ENCODE measurements around the gene NOTCH3.

Gene NOTCH3

DNA sequence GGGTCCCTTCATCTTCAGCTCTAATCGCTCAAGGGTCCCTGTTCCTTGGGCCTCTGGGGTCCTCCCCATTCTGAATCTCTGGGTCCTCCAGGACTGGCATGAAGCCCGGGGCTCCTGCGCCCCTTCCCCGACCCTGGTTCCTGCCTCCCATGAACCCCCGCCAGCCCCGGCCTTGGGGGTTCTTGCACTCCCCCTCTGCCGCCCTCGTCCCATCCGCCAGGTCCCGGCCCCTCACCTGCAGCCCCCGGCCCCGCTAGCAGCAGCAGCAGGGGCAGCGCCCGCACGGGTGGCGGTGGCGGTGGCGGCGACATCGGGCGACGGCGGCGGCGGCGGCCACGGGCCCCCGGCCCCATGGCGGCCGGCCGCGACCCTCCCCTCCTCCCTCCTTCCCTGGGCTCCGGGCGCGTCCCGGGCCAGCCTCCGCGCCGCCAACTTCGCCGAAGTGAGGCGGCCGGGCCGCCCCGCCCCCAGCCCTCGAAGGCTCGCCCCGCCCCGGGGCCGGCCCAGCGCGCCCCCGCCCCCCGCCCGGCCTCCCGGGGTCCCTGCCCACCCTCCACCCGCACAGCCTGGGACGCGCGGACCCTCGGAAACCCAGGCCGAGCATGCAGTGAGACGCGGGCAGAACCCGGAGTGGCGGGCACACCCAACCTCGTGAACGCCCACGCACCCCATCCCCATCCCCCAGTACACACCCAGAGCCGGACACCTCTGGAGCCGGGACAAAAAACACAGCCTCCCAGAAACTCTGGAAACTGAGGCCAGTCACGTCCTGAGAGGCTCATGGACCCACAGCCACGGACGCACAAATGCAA lies at the start of gene NOTCH3:
TSS of gene NOTCH3 (minus strand) at position 443 of the 812 bp plus-strand sequence. CDS start at position 353, 90 bp downstream.
- DNase-seq, result no peak

DNA sequence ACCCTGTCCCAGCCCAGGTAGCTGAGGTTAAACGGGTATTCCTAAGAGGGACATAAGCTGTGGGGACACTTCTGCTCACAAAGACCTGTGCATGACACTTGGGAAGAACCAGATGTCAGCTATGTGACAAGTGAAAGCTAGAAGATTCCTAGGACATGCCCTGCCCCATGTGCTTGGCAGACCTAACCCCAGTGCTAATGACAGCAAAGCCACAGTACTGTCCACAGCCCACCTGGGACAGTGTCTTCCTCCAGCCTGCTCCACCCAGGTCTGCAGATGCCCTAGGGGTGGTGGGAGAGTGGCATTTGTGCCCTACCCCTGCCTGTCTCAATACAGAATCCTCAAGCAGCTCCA lies 49.8 kb upstream of the NOTCH3 start:
- DNase-seq, result no peak

DNA sequence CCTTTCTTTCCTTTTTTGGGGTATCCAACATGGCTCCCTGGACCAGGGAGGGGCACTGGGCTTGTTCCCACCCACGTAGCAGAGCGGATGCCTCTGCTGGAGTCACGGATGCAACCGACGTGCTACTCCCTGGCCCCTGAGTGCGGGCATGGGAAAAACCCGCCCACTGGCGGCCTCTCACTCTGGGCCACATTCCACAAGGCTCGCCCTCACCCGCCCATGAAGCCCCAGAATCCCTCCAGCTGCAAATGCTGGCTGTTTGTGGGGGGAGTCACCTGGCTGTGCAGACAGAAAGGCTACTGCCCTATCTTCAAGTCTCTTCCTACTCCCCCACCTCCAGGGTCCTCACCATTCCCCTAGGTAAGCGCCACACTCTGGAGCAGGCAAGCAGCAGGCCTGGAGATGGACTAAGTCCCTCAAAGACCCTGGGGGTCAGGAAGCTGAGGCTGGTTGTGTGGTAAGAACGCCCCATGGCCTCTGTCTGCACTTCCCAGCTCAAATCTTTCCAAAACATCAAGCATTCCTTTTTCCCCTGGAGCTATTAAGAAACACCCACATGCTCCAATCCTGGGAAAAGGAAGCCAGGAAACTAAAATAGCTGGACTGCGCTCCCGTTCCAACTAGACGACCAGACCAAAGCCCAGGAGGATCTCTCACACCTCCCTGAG lies 49.3 kb upstream of the NOTCH3 start:
- no peak for DNase-seq

DNA sequence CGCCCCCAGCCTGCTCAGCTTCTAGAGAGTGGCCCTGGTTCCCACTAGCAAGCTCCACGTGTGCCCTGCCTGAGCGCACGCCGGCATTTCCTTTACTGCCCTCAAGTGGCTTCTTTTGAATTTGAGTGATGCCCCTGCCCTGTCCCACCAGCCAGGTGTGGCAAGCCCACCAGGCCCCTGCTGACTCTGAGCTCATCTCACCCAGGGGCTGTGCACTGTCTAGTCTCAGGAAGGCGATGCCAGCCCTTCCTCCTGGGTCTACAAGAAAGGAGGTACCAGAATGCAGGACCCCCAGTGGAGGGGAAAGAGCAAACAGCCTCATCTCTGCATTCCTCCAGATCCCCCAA lies 48.7 kb upstream of the NOTCH3 start:
- no peak for DNase-seq

DNA sequence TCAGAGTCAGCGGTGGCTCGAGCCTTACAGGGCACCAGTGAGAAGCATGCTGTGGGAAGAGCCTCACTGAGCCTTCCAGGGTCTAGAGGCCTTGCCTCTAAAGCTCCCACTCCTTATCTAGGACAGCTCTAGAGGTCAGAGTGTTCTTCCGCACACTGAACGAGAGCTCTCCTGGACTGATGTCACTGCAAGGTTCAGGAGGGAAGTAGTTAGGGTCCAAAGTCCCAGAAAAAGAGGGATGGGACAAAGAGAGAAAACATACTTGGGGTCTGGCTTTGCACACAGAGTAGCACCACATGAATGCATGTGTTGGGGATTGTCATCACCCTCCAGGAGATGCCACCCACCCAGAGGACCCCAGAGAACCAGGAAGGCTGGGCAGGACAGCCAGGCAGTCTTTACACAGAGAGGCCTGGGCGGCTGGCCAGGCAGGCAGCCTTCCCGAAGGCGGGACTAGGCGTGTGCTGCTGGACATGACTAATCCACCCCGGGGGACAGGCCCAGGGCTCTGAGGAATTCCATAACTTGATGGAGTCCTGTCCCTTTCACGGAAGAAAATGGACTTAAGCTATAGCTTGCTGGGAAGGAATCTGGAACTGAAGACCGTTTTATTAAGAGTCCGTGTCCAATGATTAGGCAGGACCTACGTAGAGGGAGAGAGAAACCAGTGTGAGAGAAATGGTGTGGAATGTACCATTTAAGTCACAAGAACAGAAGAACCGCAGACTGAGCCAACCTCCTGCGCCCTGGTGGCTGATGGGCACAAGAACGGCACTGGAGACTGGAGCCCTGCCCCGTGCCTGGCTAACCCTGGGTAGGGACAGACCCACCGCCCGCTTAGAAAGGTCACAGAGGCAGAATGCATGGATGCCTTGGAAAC lies 48.1 kb upstream of the NOTCH3 start:
- DNase-seq, result no peak

DNA sequence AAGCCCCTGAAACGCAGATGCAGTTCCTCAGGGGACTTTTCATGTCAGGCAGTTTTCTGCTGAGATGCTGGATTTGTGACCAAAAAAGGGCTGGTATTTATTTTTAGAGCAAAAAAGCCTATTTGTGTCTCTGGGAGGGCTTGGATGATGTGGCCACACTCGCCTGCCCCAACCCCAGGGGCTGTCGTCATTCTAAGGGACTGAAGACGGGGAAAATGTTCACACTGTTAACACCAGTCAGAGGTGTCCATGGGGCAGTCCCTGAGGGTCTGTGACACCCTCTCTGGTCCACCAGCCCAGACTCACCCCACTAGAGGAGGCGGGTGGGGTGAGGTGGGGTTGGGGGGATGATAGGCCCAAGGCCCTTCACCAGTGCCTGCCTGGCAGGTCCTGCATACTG lies 47.3 kb upstream of the NOTCH3 start:
- DNase-seq, result no peak

DNA sequence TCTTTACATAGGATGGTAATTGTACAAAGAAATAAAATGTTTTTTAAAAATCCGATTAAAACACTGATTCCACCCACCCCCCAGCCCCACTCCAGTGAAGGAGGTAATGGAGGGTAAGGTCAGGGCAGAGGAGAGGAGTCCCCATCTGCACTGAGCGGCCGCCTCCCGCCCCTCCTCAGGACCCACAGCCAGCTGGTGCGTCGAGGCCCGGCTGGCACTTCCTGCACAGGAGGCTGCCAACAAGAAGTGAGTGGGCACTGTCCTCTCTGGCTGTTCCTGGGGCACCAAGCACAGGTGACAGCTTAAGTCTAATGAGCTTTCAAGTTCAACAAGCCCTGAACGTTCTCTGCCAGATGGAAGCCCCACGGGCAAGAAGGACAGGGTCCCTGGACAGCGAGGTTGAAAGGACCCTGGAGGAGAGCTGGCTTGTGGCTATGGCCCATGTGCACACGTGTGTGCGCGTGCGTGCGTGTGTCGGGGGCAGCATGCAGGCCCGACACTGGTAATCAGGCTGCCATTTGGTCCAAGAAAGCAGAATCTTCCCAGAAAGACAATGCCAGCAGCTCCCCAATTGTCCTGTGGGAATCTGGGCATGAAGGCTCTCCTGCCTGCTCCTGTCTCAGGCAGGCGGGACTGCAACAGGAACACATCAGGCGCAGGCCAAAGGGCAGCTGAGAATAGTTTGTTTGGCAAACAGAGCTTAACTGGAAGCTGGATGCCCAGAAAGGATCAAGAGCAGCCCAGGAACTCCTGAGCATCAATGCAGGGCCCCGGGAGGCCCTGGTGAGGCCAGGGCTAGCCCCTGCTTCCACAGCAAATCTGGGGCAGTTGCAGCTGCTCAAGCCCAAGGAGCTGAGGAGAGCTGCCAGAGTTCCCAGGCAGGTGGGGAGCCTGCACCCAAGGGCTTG lies 46.6 kb upstream of the NOTCH3 start:
- no peak for DNase-seq

DNA sequence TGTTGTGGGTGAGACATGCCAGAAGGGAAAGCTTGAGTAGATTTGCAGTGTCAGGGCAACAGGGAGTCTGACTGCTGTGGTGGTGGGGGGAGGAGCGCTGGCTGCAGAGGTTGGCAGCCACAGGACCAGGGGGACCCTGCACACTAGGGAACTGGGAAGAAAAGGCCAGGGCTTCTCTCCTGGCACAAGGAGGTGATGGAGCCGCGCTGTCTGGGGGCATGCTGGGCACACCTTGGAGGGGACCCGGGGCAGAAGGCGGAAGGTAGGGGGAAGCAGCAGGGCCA lies 45.3 kb upstream of the NOTCH3 start:
- no peak for DNase-seq

DNA sequence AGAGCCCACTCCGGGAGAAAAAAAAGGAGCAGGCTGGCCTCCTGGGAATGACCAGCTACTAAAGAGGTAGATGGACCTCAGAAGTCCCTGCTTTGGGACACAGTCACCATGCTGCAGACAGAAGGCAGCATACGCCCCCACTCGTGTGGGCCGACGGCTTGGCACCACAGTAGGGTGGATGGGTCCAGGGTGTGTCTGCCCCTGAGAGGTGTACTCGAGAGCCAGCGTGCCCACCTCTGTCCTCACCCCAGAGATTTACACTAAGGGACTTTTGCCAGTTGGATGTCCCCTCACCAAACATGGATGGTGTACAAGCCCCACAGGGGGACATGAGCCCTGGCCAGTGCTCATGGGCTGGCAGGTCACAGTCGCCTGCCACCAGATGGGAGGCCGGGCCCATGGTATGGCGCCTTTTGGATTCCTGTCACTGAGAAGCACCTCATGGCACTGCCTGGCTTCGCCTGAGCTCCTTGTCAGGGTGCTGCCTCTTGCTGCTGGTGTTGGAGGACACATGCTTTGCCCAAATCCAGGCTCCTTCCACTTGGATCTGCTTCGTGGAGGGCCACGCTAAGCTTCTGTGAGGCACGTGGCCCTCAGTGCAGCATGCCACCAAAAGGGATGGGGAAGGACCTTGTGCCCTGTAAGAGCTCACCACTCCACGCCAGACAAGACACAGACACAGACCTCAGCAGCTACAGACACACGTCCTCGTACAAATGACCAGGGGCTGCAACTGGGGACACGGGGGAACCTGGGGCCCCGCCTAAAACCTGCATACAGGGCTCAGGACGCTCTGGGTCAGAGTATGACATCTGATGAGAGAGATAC lies 44.8 kb upstream of the NOTCH3 start:
- no peak for DNase-seq

DNA sequence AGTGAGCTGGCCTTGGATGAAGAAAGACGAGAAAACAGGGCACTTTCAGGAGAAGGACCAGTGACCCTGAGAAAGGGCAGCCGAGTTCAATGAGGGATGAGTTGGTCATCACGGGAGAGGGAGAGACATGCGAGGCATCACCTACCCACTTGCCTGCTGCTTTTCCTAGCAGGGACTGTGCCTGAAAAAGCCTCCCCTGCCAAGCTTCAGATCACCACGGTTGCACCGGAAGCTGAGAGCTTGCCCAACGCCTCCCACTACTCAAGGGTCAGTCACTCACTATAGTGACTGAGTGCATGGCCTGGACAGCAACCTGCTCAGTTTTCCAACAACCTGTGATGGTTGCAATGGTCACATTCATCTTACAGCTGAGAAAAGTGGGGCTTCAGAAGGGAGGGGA lies 44.0 kb upstream of the NOTCH3 start:
- no peak for DNase-seq

DNA sequence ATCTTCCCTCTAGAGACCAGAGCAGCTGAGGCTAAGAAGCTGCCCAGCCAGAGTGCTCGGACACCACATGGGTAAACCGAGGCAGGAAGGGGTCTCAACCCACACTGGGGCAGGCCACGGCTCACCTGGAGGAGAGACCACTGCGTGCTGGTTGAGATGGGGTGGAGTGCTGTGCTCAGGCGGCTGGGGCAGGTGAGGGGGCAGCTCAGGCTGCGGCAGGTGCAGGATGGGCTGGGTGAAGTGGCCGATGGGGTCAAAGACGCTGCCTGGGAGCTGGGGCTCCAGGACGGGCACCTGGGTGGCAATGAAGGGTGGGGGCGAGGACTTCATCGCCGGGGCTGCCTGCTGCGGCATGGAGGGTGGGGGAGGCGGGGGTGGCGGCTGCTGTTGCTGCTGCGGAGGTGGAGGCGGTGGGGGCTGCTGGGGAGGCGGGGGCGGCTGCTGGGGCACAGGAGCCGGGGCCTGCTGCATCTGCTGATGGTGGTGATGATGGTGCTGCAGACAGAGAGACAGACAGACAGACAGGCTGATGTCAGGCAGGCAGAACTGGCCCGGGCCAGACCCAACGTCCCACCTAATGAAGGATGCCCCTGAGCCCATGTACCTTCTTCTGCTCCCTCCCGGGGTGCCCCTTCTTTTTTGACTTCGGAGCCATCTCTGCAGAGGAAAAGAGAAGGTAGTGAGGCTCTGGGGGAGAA lies 43.5 kb upstream of the NOTCH3 start:
- DNase-seq, result no peak

DNA sequence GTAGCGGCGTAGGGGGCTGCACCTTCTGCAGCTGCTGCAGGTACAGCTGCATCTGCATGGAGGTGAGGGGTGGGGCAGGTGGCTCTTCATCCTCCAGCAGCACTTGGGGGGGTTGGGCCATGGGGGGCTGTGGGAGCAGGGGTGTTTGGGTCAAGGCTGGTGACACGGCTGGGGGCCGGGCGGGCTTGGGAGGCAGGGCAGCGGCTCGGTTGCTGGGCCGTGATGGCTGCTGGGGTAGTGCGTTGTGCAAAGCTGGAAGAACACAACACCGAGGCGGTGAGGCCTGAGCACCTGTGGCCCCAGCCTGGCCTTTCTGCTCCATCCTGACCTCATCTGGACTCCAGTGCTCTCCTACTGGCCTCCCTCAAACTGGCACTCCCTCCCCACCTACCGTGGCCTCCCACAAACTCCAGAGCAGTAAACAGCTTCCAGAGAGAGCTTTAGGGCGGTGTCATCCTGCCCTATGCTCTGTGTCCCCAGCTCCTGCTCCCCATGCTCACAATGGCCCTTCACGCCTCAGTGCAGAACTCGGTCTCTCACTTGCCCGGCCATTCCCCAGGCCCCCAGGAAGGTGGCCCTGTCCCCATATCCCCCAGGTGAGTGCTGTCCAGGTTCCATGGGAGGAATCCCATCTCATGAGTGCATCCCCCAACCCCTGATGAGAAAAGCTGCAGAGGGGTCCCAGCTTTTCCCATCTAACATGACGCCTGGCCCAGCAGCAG lies 42.6 kb upstream of the NOTCH3 start:
- no peak for DNase-seq

DNA sequence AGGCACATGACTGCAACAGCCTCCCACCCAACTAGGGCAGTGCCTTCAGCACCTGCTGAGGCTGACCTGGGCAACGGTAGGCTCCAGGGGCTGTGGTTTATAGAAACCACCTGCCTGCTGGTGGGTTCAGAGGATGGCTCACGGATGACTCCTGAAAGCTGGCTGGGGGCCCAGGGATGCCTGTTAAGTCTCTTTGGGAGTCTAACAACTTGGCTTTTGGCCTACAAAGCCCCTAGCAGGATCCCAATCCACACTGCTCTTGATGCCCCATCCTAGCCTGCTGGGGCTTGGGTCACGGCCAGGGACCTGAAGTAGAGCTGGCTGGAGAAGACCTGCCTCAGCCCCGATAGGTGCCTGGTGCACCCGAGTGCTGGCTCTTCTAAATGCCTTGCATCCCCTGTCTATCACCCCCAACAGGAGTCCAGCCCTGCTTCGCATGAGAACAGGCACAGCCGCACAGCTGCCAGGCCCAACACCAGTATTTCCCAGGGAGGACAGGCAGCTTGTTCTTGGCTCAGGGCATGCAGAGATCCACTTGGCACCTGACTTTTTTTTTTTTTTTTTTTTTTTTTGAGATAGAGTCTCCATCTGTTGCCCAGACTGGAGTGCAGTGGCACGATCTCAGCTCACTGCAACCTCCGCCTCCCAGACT lies 40.6 kb upstream of the NOTCH3 start:
- no peak for DNase-seq

DNA sequence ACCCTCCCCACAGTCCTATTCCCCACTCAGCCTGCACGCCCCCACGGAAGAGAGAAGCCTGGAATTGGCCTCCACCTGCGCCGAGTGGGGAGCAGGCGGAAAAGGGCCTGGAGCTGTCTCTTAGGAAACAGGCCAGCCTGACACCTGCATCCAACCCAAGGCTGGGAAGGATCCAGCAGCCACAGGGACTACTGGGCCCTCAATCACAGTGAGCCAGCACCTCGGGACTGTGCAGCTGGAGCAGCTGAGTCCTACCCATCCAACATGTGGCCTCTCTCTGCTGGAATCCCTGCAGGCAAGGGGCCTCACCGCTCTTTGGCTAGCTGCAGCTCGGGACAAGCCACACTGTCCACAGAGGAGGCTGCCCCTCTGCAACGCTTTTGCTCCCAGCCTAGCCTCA lies 39.7 kb upstream of the NOTCH3 start:
- DNase-seq, result no peak

DNA sequence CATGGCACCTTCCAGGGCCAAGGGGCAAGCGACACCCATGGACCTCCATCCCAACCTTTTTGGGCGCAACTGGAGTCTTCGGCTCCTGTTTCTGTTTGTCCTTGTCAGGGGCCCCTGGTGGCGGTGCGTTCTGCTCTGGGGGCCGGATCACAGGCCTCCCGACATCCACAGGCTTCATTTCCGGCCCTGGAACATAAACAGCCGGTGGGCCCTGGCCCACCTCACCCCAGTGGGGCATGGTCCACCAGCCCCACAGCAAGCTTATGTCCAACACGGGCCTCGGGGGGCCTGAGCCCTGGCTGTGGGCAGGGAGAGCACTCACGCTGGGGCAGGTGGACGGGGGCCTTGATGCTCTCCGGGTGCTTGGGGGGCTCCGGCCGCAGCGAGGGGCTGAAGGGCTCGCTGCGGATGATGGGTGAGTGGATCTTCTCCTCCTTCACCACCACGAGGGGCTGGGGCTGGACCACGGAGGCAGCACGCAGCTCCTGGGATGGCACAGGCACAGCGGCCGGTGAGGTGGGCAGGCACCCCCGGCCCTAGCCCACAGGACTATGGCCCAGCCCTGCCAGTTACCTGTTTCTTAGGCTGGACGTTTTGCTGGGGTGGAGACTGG lies 38.6 kb upstream of the NOTCH3 start:
- no peak for DNase-seq

DNA sequence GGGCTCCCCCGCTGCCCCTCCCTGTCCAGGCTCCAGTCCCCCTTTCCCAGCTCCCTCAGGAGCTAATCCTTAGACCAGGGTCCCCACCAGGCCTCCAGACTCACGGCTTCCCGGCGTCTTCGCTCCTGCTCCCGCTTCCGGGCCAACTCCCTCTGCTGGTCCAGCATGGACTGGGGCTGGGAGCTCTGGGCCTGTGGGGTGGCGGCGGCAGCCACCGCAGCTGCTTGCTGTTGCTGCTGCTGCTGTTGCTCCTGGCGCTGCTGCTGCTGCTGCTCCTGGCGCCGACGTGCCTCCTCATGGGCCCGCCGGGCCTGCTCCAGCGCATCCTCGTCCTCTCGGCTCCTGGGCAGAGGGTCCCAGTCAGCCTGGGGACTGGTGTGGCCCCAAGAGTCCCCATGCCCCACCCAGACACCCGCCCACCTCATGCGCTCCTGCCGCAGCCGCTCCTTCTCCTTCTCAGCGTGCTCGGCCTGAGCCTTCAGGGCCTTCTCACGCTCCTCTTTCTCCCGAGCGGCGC lies 37.9 kb upstream of the NOTCH3 start:
- DNase-seq, result no peak

DNA sequence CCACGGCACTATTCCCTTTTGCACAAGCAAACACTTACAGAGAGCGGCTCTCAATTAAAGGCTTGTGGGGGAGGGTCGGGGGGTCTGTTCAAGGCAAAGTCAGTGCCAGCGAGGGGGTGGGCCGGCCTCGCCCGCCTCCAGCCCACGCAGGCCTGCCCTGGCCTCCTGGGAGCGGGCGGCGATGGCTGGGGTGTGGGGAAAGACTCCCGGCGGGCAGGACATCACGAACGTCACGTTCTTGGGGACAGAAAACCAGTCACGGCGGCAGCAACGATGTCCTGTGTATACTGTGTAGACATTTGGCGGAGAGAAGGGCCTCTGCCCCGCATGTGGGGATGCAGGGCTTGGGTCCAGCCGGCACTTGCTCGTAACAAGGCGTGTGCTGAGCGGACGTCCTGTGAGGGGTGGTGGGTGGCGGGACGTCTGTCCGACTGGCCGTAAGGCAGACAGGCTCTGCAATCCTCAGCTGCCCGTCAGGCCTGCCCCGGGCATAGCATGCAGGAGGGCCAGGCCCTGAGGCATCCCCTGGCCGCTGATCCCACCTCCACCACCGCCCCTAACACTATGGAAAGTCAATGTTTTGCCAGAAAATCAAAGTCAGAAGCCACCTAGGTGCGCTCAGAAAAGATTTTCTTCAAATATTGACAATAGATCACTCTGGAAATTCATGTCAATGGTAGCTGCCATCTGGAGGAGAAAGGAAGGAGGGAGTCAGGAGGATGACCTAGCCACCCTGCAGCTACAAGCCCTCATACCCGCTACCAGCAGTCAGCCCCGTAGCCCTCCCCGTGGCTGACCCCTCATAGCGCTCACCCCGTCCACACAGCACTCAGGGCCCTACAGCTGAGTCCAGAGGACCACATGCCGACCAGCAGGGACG lies 37.2 kb upstream of the NOTCH3 start:
- DNase-seq, result no peak

DNA sequence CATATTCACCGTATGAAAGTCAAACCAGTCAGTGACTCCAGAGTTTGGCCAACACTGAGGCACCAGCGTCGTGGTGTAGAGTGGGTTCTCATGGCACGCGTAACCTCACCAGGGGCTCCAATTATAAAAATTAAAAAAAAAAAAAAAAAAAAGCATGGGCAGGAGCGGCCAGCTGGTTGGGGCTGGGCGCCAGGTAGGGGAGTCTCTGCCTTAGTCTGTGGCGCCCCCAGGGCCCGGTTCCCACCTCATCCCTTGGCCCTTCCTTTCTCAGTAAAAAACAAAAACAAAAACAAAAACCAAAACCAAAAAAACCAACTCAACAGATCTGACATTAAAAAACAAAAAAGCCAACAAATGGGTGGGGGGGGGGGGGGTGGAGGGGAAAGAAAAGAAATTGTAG lies 36.1 kb upstream of the NOTCH3 start:
- DNase-seq, result no peak

Measured in activated CD4-positive, alpha-beta T cell treated with anti-CD3 and anti-CD28 coated beads, Interleukin-2, Interleukin-6, amounts not matched to agents 100 ng/mL and 50 ng/mL, durations not matched to agents 16 hours and 8 hours (primary cell).